IMR-90 (cell line): ENCODE results near the gene TK1.

Experiments
- CTCF ChIP-seq: conservative IDR thresholded peaks from 2 replicates; pipeline ENCODE4 v1.5.1; 2012; ENCODE audit warnings: mild to moderate bottlenecking, low read depth, low read length, improper control_type of control experiment
- MAFK ChIP-seq: IDR thresholded peaks from 2 replicates; pipeline ENCODE4 v1.6.1; 2012; ENCODE audit warnings: low read depth, low read length, improper control_type of control experiment
- MAZ ChIP-seq: IDR thresholded peaks from 2 replicates; pipeline ENCODE4 v1.6.1; 2012; ENCODE audit warnings: low read depth, mild to moderate bottlenecking, low read length, improper control_type of control experiment, moderate library complexity, borderline replicate concordance
- MXI1 ChIP-seq: IDR thresholded peaks from 2 replicates; pipeline ENCODE4 v1.6.1; 2012; ENCODE audit warnings: low read depth, mild to moderate bottlenecking, low read length, moderate library complexity, borderline replicate concordance
- POLR2A ChIP-seq: IDR thresholded peaks from 2 replicates; pipeline ENCODE4 v1.6.1; 2012; ENCODE audit warnings: mild to moderate bottlenecking, low read depth, low read length
- RAD21 ChIP-seq: IDR thresholded peaks from 2 replicates; pipeline ENCODE4 v1.6.1; 2012; ENCODE audit warnings: low read length, improper control_type of control experiment
- RCOR1 ChIP-seq: IDR thresholded peaks from 2 replicates; pipeline ENCODE4 v1.6.1; 2012; ENCODE audit warnings: mild to moderate bottlenecking, low read length, improper control_type of control experiment; ENCODE audit not compliant: insufficient replicate concordance
- RFX5 ChIP-seq: IDR thresholded peaks from 2 replicates; pipeline ENCODE4 v1.8.0; 2012; ENCODE audit warnings: low read depth, mild to moderate bottlenecking, low read length, moderate library complexity
- SMC3 ChIP-seq: fragments of 150-350 bp; IDR thresholded peaks from 2 replicates; pipeline ENCODE4 v1.6.1; 2016; ENCODE audit warnings: low read depth, mild to moderate bottlenecking, antibody characterized with exemption, low read length, moderate library complexity
- USF2 ChIP-seq: fragments of 150-350 bp; IDR thresholded peaks from 2 replicates; pipeline ENCODE4 v1.6.1; 2017; ENCODE audit warnings: mild to moderate bottlenecking, antibody characterized with exemption, low read length, low read depth

GRCh38 chr17:78159575-78160158 lies 27.2 kb downstream of the TK1 start:
- TF ChIP-seq CTCF (no peak), POLR2A (no peak), USF2 (no peak), RCOR1 (no peak), RFX5 (no peak), MAZ (no peak), SMC3 (no peak), MAFK (no peak), RAD21 (no peak), MXI1 (no peak)
